Mammary epithelial cell (primary cell): ENCODE data around the gene SCGB1A1.

Experiments
- EZH2 ChIP-seq: IDR thresholded peaks from 2 replicates; pipeline ENCODE4 v1.6.1; 2012; ENCODE audit warnings: low read length, inconsistent platforms, borderline replicate concordance
- TF ChIP-seq, protein P1 (sequence below), 2 donors: IDR thresholded peaks in 1 of 2; conservative IDR thresholded peaks in 1 of 2; 2 replicates each; pipeline ENCODE4 v1.5.1; 2011 to 2012; ENCODE audit warnings: inconsistent platforms in 2 of 2, low read length in 2 of 2, mild to moderate bottlenecking in 2 of 2, control low read depth in 1 of 2, low read depth in 1 of 2; ENCODE audit not compliant: insufficient read depth in 1 of 2; ENCODE audit errors: extremely low read depth in 1 of 2

- TF ChIP-seq, protein P1, sequence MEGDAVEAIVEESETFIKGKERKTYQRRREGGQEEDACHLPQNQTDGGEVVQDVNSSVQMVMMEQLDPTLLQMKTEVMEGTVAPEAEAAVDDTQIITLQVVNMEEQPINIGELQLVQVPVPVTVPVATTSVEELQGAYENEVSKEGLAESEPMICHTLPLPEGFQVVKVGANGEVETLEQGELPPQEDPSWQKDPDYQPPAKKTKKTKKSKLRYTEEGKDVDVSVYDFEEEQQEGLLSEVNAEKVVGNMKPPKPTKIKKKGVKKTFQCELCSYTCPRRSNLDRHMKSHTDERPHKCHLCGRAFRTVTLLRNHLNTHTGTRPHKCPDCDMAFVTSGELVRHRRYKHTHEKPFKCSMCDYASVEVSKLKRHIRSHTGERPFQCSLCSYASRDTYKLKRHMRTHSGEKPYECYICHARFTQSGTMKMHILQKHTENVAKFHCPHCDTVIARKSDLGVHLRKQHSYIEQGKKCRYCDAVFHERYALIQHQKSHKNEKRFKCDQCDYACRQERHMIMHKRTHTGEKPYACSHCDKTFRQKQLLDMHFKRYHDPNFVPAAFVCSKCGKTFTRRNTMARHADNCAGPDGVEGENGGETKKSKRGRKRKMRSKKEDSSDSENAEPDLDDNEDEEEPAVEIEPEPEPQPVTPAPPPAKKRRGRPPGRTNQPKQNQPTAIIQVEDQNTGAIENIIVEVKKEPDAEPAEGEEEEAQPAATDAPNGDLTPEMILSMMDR (conservative IDR thresholded peaks at IDR 0.05 in 1 of 2, IDR thresholded peaks at IDR 0.05 in 1 of 2; ENCODE audit: extremely low read depth in 1 of 2, insufficient read depth in 1 of 2, low read depth in 1 of 2, low read length in 2 of 2), result no peak
- TF ChIP-seq EZH2, result no peak
These were observed 38.6 kb downstream of the SCGB1A1 start for GRCh38 chr11:62457478-62457877.
